PFSK-1 (cell line): Measurements from ENCODE around the gene PPP1CB.

Experiments used
- FOXP2 ChIP-seq: optimal IDR thresholded peaks from 2 replicates; pipeline ENCODE3; 2011; ENCODE audit warnings: borderline replicate concordance, control low read depth, inconsistent platforms; ENCODE audit not compliant: insufficient read depth; ENCODE audit errors: extremely low read length, extremely low read depth
- POLR2AphosphoS5 ChIP-seq: IDR thresholded peaks from 2 replicates; pipeline ENCODE4 v1.6.1; 2012; ENCODE audit warnings: low read depth, mild to moderate bottlenecking, control low read depth, low read length, moderate library complexity
- SIN3A ChIP-seq: IDR thresholded peaks from 2 replicates; pipeline ENCODE4 v1.6.1; 2012; ENCODE audit warnings: mild to moderate bottlenecking, low read length, moderate library complexity, borderline replicate concordance; ENCODE audit not compliant: insufficient read depth
- TAF1 ChIP-seq: IDR thresholded peaks from 2 replicates; pipeline ENCODE4 v1.6.1; 2012; ENCODE audit warnings: low read length, control low read depth, borderline replicate concordance; ENCODE audit not compliant: insufficient read depth
- TF ChIP-seq, protein P1 (sequence below), 2 experiments: IDR thresholded peaks; 2 replicates each; pipeline versions ENCODE4 v1.6.1 to v1.8.0; 2011 to 2012; ENCODE audit warnings: low read depth in 2 of 2, low read length in 2 of 2, control low read depth in 1 of 2, inconsistent platforms in 1 of 2, mild to moderate bottlenecking in 1 of 2, moderate library complexity in 1 of 2; ENCODE audit not compliant: insufficient read depth in 1 of 2

Gene PPP1CB

DNA sequence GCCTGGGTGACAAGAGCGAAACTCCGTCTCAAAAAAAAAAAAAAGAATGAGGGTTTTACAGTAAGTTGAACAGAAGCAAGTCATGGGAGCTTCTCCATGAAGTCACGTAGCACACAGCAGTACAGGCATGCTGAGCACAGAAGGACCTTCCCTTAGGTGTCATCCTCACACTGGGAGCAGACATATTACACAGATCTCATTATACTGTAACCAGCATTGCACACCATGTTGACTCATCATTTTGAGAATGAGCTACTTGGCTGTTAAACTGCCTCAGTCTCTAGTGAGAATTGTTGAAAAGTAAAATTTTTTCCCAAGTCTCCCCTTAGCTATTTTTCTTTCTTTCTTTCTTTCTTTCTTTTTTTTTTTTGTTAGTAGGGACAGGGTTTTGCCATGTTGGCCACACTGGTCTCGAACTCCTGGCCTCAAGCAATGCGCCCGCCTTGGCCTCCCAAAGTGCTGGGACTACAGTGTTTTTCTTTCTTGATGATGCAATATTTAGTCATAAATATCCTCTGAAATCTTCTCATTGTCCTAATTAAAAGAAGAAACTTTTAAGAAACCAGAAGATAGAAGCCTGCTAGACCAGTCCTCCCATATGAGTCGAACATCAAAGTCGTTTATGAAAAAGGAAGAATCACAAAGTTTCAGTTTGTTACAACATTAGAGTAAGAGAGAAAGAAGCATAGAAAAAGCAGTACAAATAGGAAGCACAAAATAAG lies 37.9 kb upstream of the PPP1CB start:
- TF ChIP-seq SIN3A (no peak), FOXP2 (no peak), TAF1 (no peak), POLR2AphosphoS5 (no peak)
- TF ChIP-seq, protein P1, sequence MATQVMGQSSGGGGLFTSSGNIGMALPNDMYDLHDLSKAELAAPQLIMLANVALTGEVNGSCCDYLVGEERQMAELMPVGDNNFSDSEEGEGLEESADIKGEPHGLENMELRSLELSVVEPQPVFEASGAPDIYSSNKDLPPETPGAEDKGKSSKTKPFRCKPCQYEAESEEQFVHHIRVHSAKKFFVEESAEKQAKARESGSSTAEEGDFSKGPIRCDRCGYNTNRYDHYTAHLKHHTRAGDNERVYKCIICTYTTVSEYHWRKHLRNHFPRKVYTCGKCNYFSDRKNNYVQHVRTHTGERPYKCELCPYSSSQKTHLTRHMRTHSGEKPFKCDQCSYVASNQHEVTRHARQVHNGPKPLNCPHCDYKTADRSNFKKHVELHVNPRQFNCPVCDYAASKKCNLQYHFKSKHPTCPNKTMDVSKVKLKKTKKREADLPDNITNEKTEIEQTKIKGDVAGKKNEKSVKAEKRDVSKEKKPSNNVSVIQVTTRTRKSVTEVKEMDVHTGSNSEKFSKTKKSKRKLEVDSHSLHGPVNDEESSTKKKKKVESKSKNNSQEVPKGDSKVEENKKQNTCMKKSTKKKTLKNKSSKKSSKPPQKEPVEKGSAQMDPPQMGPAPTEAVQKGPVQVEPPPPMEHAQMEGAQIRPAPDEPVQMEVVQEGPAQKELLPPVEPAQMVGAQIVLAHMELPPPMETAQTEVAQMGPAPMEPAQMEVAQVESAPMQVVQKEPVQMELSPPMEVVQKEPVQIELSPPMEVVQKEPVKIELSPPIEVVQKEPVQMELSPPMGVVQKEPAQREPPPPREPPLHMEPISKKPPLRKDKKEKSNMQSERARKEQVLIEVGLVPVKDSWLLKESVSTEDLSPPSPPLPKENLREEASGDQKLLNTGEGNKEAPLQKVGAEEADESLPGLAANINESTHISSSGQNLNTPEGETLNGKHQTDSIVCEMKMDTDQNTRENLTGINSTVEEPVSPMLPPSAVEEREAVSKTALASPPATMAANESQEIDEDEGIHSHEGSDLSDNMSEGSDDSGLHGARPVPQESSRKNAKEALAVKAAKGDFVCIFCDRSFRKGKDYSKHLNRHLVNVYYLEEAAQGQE (IDR thresholded peaks at IDR 0.05; ENCODE audit: insufficient read depth in 1 of 2, low read depth in 2 of 2, low read length in 2 of 2): no peak

DNA sequence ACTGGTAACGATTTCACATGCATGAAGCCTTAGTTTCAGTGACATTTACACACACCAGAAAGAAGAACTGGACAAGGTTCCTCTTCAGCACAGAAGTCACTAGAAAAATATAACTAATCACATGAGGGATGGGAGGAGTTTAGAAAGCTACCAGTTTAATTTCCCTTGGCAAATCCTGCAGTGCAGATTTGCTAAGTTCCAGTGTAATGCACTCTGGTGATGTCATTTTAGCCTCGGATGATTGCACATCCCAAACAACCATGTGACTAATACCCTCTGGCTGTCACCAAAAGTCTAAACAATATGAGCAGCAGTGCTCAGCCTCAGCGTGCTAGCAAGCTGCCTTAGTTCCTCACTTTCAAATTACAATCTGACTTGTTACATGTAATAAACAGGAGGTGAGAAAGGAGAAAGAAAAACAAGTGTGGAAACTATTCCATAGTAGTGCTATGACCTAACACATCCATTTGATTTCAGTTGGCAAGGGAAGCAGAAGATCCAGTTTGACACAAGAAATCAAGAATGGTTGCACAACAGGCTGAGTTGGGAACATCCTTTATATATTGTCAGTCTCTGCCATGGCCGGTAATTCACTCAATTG lies 35.3 kb upstream of the PPP1CB start:
- TF ChIP-seq, protein P1 (IDR thresholded peaks at IDR 0.05; ENCODE audit: insufficient read depth in 1 of 2, low read depth in 2 of 2, low read length in 2 of 2): no peak
- TF ChIP-seq SIN3A (peak; percentile 53; the same call in 1 of the 2 replicates), POLR2AphosphoS5 (peak; percentile 58; the same call in 1 of the 2 replicates), TAF1 (peak; percentile 19; the same call in 1 of the 2 replicates)

DNA sequence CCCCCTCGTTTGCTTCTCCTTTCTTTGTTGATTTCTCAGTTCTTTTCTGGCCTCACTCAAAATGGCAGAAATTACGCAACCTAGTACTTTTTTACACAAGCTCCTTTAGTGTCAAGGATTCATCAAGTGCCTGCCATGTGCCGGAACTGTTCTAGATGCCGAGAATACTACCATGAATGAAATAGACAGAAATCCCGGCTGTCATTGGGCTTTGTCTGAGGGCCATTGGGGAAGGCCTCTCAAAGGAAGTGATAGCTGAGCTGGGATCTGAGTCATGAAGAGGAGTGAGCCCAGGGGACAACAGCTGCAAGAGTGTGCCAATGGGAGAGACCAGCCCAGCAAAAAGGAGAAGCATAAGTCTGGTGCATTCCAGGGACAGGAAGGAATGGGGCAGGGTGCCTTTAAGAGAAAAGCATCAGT lies 34.3 kb upstream of the PPP1CB start:
- TF ChIP-seq SIN3A: 0 out of 2 replicates have a peak, but pooled peaks have one; percentile 70
- TF ChIP-seq, protein P1 (IDR thresholded peaks at IDR 0.05; ENCODE audit: insufficient read depth in 1 of 2, low read depth in 2 of 2, low read length in 2 of 2): peak in 1 of 2 experiments; percentile 63; a peak in 1 of 4 replicates
- TF ChIP-seq FOXP2: peak; percentile 98
- peak; percentile 42; the same call in 1 of the 2 replicates for TF ChIP-seq POLR2AphosphoS5
- no peak for TF ChIP-seq TAF1

DNA sequence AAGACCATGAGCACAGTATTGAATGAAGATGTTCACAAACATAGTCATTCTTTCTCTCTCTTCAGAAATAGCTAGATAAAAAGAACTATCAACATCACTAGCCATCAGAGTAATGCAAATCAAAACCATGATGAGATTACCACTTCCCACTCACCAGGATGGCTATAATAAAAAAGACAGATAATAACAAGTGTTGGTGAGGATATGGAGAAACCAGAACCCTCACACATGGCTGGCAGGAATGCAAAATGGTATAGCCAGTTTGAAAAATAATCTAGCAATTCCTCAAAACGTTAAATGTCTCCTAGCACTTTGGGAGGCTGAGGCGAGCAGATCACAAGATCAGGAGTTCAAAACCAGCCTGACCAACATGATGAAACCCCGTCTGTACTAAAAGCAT lies 31.3 kb upstream of the PPP1CB start:
- TF ChIP-seq, protein P1 (IDR thresholded peaks at IDR 0.05; ENCODE audit: insufficient read depth in 1 of 2, low read depth in 2 of 2, low read length in 2 of 2): no peak
- no peak for TF ChIP-seq POLR2AphosphoS5
- no peak for TF ChIP-seq TAF1
- no peak for TF ChIP-seq FOXP2
- TF ChIP-seq SIN3A: no peak
